ENCODE results near the gene RPS6KC1.

Gene RPS6KC1

DNA sequence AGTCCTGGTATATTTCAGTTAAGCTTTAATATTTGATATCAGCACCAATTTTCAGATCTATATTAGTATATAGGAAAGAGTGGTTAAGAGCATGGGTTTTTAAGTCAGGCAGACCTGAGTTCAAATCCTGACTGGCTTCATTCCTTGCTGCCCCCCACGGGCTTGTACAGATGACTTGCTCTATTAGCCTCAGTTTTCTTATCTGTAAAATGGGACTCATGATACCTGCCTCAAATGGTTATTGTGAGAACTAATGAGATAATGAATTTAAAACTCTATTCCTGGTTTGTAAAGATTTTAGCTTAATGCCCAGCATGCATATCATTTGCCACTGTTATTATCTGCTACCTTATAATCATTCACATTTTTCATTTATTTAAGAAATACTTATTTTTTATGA, 264.5 kb downstream of the RPS6KC1 start:
- TF ChIP-seq ZBTB7A (IDR thresholded peaks at IDR 0.05; ENCODE audit: low read depth) (no peak), EGR1 (IDR thresholded peaks at IDR 0.05) (no peak), CREB1 (IDR thresholded peaks at IDR 0.05; ENCODE audit: low read depth) (no peak), TCF12 (IDR thresholded peaks at IDR 0.05; ENCODE audit: low read depth) (no peak), NFIC (IDR thresholded peaks at IDR 0.05) (no peak), FOXM1 (IDR thresholded peaks at IDR 0.05; ENCODE audit: borderline replicate concordance, low read depth) (no peak), CEBPB (IDR thresholded peaks at IDR 0.05) (no peak), TAF1 (IDR thresholded peaks at IDR 0.05; ENCODE audit: low read depth) (no peak), RAD21 (IDR thresholded peaks at IDR 0.05; ENCODE audit: low read depth) (no peak), TEAD4 (IDR thresholded peaks at IDR 0.05) (no peak)
- TF ChIP-seq, protein P1, sequence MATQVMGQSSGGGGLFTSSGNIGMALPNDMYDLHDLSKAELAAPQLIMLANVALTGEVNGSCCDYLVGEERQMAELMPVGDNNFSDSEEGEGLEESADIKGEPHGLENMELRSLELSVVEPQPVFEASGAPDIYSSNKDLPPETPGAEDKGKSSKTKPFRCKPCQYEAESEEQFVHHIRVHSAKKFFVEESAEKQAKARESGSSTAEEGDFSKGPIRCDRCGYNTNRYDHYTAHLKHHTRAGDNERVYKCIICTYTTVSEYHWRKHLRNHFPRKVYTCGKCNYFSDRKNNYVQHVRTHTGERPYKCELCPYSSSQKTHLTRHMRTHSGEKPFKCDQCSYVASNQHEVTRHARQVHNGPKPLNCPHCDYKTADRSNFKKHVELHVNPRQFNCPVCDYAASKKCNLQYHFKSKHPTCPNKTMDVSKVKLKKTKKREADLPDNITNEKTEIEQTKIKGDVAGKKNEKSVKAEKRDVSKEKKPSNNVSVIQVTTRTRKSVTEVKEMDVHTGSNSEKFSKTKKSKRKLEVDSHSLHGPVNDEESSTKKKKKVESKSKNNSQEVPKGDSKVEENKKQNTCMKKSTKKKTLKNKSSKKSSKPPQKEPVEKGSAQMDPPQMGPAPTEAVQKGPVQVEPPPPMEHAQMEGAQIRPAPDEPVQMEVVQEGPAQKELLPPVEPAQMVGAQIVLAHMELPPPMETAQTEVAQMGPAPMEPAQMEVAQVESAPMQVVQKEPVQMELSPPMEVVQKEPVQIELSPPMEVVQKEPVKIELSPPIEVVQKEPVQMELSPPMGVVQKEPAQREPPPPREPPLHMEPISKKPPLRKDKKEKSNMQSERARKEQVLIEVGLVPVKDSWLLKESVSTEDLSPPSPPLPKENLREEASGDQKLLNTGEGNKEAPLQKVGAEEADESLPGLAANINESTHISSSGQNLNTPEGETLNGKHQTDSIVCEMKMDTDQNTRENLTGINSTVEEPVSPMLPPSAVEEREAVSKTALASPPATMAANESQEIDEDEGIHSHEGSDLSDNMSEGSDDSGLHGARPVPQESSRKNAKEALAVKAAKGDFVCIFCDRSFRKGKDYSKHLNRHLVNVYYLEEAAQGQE (IDR thresholded peaks at IDR 0.05; ENCODE audit: low read depth), result no peak
- TF ChIP-seq, protein P2, sequence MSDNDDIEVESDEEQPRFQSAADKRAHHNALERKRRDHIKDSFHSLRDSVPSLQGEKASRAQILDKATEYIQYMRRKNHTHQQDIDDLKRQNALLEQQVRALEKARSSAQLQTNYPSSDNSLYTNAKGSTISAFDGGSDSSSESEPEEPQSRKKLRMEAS (IDR thresholded peaks at IDR 0.05), result no peak
- TF ChIP-seq, protein P3, sequence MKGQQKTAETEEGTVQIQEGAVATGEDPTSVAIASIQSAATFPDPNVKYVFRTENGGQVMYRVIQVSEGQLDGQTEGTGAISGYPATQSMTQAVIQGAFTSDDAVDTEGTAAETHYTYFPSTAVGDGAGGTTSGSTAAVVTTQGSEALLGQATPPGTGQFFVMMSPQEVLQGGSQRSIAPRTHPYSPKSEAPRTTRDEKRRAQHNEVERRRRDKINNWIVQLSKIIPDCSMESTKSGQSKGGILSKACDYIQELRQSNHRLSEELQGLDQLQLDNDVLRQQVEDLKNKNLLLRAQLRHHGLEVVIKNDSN (IDR thresholded peaks at IDR 0.05), result no peak

DNA sequence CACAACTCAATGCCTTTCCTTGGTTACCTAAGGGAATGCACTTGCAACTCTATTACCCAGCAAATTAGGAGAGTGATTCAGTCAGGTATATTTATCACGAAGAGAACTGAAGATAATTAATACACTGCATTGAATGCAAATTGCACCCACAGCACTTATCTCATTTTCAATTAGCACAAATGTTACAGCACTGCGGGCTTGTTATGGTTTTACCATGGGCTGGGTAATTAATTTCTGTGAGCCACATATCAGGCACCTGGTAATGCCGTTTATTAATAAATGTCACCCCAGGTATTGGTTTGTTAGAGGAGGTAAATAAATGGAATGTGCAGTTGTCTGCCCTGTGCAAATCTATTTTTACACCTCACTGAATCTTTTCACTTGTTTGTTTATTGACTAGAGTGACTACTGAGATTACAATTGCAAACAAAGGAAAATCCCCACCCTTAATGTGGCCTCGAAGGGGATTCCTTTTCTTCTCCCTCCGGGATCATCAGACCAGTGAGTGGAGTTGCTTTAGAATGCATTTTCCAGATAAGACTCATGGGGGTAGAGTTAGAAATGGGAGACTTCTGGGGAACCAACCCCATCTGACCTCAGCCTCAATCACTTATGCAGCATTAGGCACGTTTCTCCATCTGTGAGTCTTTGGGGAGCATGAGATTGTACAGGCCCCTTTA, 269.3 kb downstream of the RPS6KC1 start:
- TF ChIP-seq EGR1 (IDR thresholded peaks at IDR 0.05) (no peak), NFIC (IDR thresholded peaks at IDR 0.05) (no peak), ZBTB7A (IDR thresholded peaks at IDR 0.05; ENCODE audit: low read depth) (no peak), EP300 (IDR thresholded peaks at IDR 0.05; ENCODE audit: borderline replicate concordance) (no peak), CREB1 (IDR thresholded peaks at IDR 0.05; ENCODE audit: low read depth) (no peak), CEBPB (IDR thresholded peaks at IDR 0.05) (no peak), TAF1 (IDR thresholded peaks at IDR 0.05; ENCODE audit: low read depth) (no peak), RAD21 (IDR thresholded peaks at IDR 0.05; ENCODE audit: low read depth) (no peak), FOXM1 (IDR thresholded peaks at IDR 0.05; ENCODE audit: borderline replicate concordance, low read depth) (no peak), TCF12 (IDR thresholded peaks at IDR 0.05; ENCODE audit: low read depth) (no peak), TEAD4 (IDR thresholded peaks at IDR 0.05) (no peak), YY1 (IDR thresholded peaks at IDR 0.05; ENCODE audit: low read depth) (no peak)
- TF ChIP-seq, protein P3 (IDR thresholded peaks at IDR 0.05), result no peak
- TF ChIP-seq, protein P2 (IDR thresholded peaks at IDR 0.05), result no peak
- TF ChIP-seq, protein P1 (IDR thresholded peaks at IDR 0.05; ENCODE audit: low read depth), result no peak

Measured in Ishikawa (cell line).